CD8-positive, alpha-beta memory T cell (primary cell): ENCODE measurements around the gene SENP3. TPM values are rescaled to one million over a fixed set of nuclear protein-coding genes. Genes with fewer than 3 reads are reported as not detected.

ENCODE experiments used
- CTCF ChIA-PET: fragments of 350-600 bp; sonication (Branson Sonifier 250); formaldehyde crosslinking; loops from one replicate; lab custom pipeline; 2021; ENCODE audit warnings: antibody characterized with exemption; lab: Charles Lee
- POLR2A ChIA-PET: fragments of 350-600 bp; sonication (Branson Sonifier 250); formaldehyde crosslinking; loops from one replicate; lab custom pipeline; 2021; ENCODE audit warnings: antibody characterized with exemption; lab: Charles Lee
- DNase-seq, 5 donors: peaks; one replicate each; pipeline versions ENCODE4 v3.0.0 to v3.0.0-alpha.2; 2020 to 2022; ENCODE audit warnings: mixed read lengths in 1 of 5
- H3K27ac ChIP-seq: one replicate; pipeline ENCODE4 v1.7.0; 2013; ENCODE audit warnings: low read depth, mild to moderate bottlenecking, low read length, moderate library complexity
- H3K27me3 ChIP-seq: 2 replicates; pipeline ENCODE4 v1.7.0; 2013; ENCODE audit warnings: low read length, mild to moderate bottlenecking; ENCODE audit not compliant: insufficient read depth, poor library complexity, severe bottlenecking
- H3K36me3 ChIP-seq: 2 replicates; pipeline ENCODE4 v1.7.0; 2013; ENCODE audit warnings: mild to moderate bottlenecking, low read length, moderate library complexity; ENCODE audit not compliant: insufficient read depth
- H3K4me1 ChIP-seq: 2 replicates; pipeline ENCODE4 v1.7.0; 2013; ENCODE audit warnings: mild to moderate bottlenecking, low read length, moderate library complexity; ENCODE audit not compliant: insufficient read depth
- H3K4me3 ChIP-seq: 2 replicates; pipeline ENCODE4 v1.7.0; 2013; ENCODE audit warnings: mild to moderate bottlenecking, low read length
- H3K9me3 ChIP-seq: 2 replicates; pipeline ENCODE4 v1.7.0; 2013; ENCODE audit warnings: mild to moderate bottlenecking, low read length
- H3K27ac Mint-ChIP-seq, 8 donors: one replicate each; pipeline ENCODE4 v1.8.0; 2020 to 2021; ENCODE audit warnings: mixed read lengths in 8 of 8, mild to moderate bottlenecking in 6 of 8, inconsistent platforms in 3 of 8, moderate library complexity in 3 of 8
- H3K27me3 Mint-ChIP-seq, 2 donors: one replicate each; pipeline ENCODE4 v1.8.0; 2020 to 2021; ENCODE audit warnings: mixed read lengths in 2 of 2, mild to moderate bottlenecking in 1 of 2, moderate library complexity in 1 of 2
- H3K36me3 Mint-ChIP-seq, 3 donors: one replicate each; pipeline ENCODE4 v1.8.0; 2020 to 2021; ENCODE audit warnings: mixed read lengths in 3 of 3, inconsistent platforms in 1 of 3, mild to moderate bottlenecking in 1 of 3
- H3K4me1 Mint-ChIP-seq, 3 donors: one replicate each; pipeline ENCODE4 v1.8.0; 2020 to 2021; ENCODE audit warnings: mixed read lengths in 3 of 3, inconsistent platforms in 1 of 3, mild to moderate bottlenecking in 1 of 3
- H3K4me3 Mint-ChIP-seq, 7 donors: one replicate each; pipeline ENCODE4 v1.8.0; 2020 to 2021; ENCODE audit warnings: mixed read lengths in 7 of 7, mild to moderate bottlenecking in 6 of 7, moderate library complexity in 4 of 7, inconsistent platforms in 2 of 7
- H3K9me3 Mint-ChIP-seq, 5 donors: one replicate each; pipeline ENCODE4 v1.8.0; 2020 to 2022; ENCODE audit warnings: mixed read lengths in 5 of 5, mild to moderate bottlenecking in 3 of 5, moderate library complexity in 2 of 5, inconsistent platforms in 1 of 5
- polyA plus RNA-seq: library from polyadenylated mRNA; unstranded; fragments of 300-500 nt; fragmentation: Illumina TruSeq; gene quantifications from one replicate; pipeline ENCODE4 v1.2.3, GENCODE V29; 2021
- total RNA-seq, 2 experiments: library from RNA; stranded (reverse); gene quantifications; one replicate each; pipeline ENCODE4 v1.2.3, GENCODE V29; 2021

The SENP3 gene
- total and polyA plus RNA-seq, 3 experiments from 2014 or later = 12.0 to 121 (median 111) TPM

DNA sequence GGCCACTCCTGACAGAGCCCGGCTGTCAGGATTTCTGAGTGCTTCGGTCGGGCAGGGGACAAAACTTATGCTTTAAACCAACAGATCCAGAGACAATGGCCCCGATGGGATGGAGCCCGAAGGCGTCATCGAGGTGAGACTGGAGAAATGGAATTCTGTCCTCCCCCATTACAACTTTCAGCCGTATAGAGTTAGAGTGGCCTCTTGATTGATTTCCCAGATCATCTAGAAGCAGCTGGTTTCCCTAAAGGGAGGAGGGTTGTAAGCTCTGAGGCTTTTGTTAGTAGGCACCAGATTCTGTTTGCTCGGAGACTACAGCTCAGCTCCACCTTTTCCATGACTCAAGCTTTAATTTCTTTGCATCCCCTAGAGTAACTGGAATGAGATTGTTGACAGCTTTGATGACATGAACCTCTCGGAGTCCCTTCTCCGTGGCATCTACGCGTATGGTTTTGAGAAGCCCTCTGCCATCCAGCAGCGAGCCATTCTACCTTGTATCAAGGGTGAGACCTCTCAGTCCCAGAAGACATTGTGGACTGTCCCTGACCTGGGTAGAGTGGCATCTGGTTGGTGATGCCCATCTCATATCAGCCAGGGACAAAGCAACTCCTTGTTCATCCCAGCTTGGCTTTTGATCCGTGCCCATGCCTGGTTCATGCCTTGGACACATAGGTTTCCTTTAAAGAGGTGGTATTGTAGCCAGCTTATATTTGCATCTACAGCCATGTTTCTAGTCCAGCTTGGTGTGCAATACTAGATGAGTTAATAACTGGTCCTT is 12.6 kb downstream of the SENP3 start:
- Histone ChIP-seq H3K4me3 (peak overlapping the region; percentile 98), H3K9me3 (no peaks in the 10 kb centered on the region), H3K27ac (peak overlapping the region; percentile 99), H3K27me3 (no peaks in the 10 kb centered on the region), H3K4me1 (peaks cover 42% of the 10 kb centered on the region), H3K36me3 (peaks cover 66% of the 10 kb centered on the region)
- peaks cover 21 to 90% (median 28%) of the 10 kb centered on the region in 3 donors for H3K36me3 Mint-ChIP-seq
- peak overlapping the region; percentile 93 to 98 (median 96) for H3K4me3 Mint-ChIP-seq
- H3K27me3 Mint-ChIP-seq = peaks cover 0 to 11% of the 10 kb centered on the region in 2 donors
- peaks cover 54 to 71% (median 64%) of the 10 kb centered on the region in 3 donors for H3K4me1 Mint-ChIP-seq
- CTCF ChIA-PET = interaction anchor here (0.6 to 2.9 kb wide), 11 partner anchors 9 to 291 kb away, joined by 3 to 11 read pairs (median 5); partner anchors contain the start of genes FXR2, MPDU1, SENP3 and TMEM102
- peaks cover 0 to 4% (median 2%) of the 10 kb centered on the region in 5 donors for H3K9me3 Mint-ChIP-seq
- DNase-seq = no peak
- peak overlapping the region; percentile 65 to 99 (median 94) for H3K27ac Mint-ChIP-seq
- POLR2A ChIA-PET = interaction anchor here (0.6 to 4.1 kb wide), 13 partner anchors 10 to 245 kb away, joined by 3 to 52 read pairs (median 6); partner anchors contain the start of genes ACAP1, FXR2, MPDU1 and NEURL4

DNA sequence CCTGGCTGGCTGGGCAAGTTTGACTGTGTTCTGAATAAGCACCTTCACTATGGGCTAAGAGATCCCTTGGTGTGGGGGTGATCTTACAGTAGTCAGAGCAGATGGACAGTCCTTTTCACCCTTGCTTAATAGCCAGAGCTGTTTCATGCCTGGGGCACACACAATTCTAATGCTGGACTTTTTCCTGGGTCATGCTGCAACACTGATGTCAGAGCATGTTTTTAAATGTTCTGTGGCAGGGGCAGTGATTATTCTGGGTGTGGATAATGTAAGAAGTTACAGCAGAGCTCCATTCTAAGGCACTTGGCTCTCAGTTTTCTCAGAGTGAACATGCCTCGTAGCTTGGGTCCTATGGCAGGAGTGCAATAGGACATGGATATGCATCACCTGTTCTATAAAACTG is 13.8 kb downstream of the SENP3 start:
- peaks cover 66% of the 10 kb centered on the region for H3K36me3 ChIP-seq
- no peak for DNase-seq
- H3K4me1 ChIP-seq = peaks cover 50% of the 10 kb centered on the region
- ChIA-PET POLR2A (interaction anchor here (0.7 to 4.1 kb wide), 4 partner anchors 9 to 110 kb away, joined by 3 to 52 read pairs (median 6); partner anchors contain the start of genes FXR2 and MPDU1), CTCF (interaction anchor here (1.2 to 2.9 kb wide), 5 partner anchors 14 to 139 kb away, joined by 5 to 8 read pairs (median 6); partner anchors contain the start of genes SENP3 and TP53)
- H3K4me3 ChIP-seq = no peak overlapping the region
- peaks cover 0 to 11% of the 10 kb centered on the region in 2 donors for H3K27me3 Mint-ChIP-seq
- peaks cover 17 to 82% (median 19%) of the 10 kb centered on the region in 3 donors for H3K36me3 Mint-ChIP-seq
- peaks cover 0 to 4% (median 2%) of the 10 kb centered on the region in 5 donors for H3K9me3 Mint-ChIP-seq
- H3K27ac ChIP-seq = no peak overlapping the region
- H3K4me3 Mint-ChIP-seq = peak overlapping the region; percentile 48 to 98 (median 93)
- H3K27me3 ChIP-seq = no peaks in the 10 kb centered on the region
- H3K27ac Mint-ChIP-seq = peak overlapping the region; percentile 43 to 99 (median 91)
- H3K4me1 Mint-ChIP-seq = peaks cover 62 to 82% (median 73%) of the 10 kb centered on the region in 3 donors
- no peaks in the 10 kb centered on the region for H3K9me3 ChIP-seq

DNA sequence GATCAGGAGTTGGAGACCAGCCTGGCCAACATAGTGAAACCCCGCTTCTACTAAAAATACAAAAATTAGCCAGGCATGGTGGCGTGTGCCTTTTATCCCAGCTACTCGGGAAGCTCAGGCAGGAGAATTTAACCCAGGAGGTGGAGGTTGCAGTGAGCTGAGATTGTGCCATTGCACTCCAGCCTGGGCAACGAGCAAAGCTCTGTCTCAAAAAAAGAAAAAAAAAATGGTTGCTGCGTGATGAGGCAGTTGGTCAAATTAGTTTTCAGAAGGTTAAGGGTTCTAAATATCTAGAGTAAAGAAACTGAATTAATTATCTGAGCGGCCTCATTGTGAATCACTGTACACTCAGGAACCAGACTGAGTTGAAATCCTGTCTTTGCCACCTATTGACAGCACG is 14.2 kb downstream of the SENP3 start:
- no peaks in the 10 kb centered on the region for H3K9me3 ChIP-seq
- H3K27me3 ChIP-seq = no peaks in the 10 kb centered on the region
- POLR2A ChIA-PET = interaction anchor here (0.7 to 4.1 kb wide), 4 partner anchors 8 to 110 kb away, joined by 3 to 52 read pairs (median 6); partner anchors contain the start of genes FXR2, MPDU1 and SAT2
- H3K27ac ChIP-seq = no peak overlapping the region
- peaks cover 61% of the 10 kb centered on the region for H3K36me3 ChIP-seq
- peaks cover 50% of the 10 kb centered on the region for H3K4me1 ChIP-seq
- H3K27me3 Mint-ChIP-seq = peaks cover 0 to 11% of the 10 kb centered on the region in 2 donors
- CTCF ChIA-PET = interaction anchor here (1.2 to 2.9 kb wide), 4 partner anchors 15 to 139 kb away, joined by 5 to 6 read pairs (median 6); partner anchors contain the start of genes SENP3 and TP53
- H3K9me3 Mint-ChIP-seq = peaks cover 0 to 4% (median 2%) of the 10 kb centered on the region in 5 donors
- H3K36me3 Mint-ChIP-seq = peaks cover 17 to 77% (median 19%) of the 10 kb centered on the region in 3 donors
- no peak overlapping the region for H3K4me3 ChIP-seq
- peak overlapping the region; percentile 39 to 99 (median 84) for H3K27ac Mint-ChIP-seq
- H3K4me3 Mint-ChIP-seq = peak overlapping the region in 4 of 7 donors; percentile 75 to 98 (median 96)
- no peak for DNase-seq
- H3K4me1 Mint-ChIP-seq = peaks cover 67 to 87% (median 77%) of the 10 kb centered on the region in 3 donors

DNA sequence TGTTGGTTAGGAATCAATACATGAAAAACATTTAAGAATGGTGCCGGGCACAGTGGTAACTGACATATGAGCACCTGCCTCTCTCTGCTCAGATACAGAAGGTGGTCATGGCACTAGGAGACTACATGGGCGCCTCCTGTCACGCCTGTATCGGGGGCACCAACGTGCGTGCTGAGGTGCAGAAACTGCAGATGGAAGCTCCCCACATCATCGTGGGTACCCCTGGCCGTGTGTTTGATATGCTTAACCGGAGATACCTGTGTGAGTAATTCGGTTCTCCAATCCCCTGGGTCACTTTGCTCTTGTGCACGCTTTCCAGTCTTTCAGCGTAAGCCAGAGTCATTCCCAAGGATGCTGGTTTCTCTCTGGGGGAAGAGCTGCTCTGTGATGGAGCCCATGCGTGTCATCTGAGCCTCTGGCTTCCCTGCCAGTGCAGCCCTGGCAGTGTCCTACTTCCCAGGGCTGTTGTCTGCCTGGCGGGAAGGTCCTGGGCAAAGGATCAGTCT is 14.8 kb downstream of the SENP3 start:
- Mint-ChIP-seq H3K27me3 (peaks cover 0 to 11% of the 10 kb centered on the region in 2 donors), H3K4me1 (peaks cover 69 to 88% (median 73%) of the 10 kb centered on the region in 3 donors), H3K9me3 (peaks cover 0 to 4% (median 2%) of the 10 kb centered on the region in 5 donors), H3K4me3 (peak overlapping the region in 3 of 7 donors; percentile 31 to 97 (median 52)), H3K27ac (peak overlapping the region; percentile 39 to 99 (median 80)), H3K36me3 (peaks cover 17 to 73% (median 19%) of the 10 kb centered on the region in 3 donors)
- Histone ChIP-seq H3K27me3 (no peaks in the 10 kb centered on the region), H3K36me3 (peaks cover 57% of the 10 kb centered on the region), H3K4me3 (no peak overlapping the region), H3K27ac (no peak overlapping the region), H3K4me1 (peaks cover 50% of the 10 kb centered on the region), H3K9me3 (no peaks in the 10 kb centered on the region)
- ChIA-PET POLR2A (interaction anchor here (1.0 to 4.1 kb wide), 2 partner anchors 8 to 51 kb away, joined by 3 to 52 read pairs; partner anchors contain the start of genes MPDU1 and SAT2), CTCF (interaction anchor here (1.2 to 2.0 kb wide), 4 partner anchors 13 to 140 kb away, joined by 5 to 6 read pairs (median 6); partner anchors contain the start of genes SENP3, SOX15 and TP53)
- no peak for DNase-seq

DNA sequence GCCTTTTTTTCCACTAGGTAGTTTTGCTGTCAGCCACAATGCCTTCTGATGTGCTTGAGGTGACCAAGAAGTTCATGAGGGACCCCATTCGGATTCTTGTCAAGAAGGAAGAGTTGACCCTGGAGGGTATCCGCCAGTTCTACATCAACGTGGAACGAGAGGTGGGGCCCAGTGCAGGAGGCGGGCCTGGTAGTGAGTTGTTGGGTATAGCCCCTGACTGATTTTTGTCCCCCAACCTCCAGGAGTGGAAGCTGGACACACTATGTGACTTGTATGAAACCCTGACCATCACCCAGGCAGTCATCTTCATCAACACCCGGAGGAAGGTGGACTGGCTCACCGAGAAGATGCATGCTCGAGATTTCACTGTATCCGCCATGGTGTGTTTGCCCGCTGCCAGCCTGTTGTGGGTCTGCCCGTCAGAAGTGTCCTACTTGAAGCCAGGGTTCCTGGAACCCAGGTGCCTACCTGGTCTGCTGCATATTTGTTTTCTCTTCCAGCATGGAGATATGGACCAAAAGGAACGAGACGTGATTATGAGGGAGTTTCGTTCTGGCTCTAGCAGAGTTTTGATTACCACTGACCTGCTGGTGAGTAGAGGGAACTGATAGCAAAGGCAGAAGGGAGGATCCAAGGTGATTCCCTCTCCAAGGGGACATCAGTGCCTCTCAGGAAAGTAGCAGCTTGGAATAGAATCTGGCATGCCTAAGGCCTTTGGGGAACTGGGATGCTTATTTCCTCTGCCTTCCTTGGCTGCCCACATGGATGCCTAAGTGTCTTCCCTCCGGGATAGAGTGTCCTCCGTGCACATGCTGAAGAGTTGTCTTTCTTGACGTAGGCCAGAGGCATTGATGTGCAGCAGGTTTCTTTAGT is 15.8 kb downstream of the SENP3 start:
- Histone ChIP-seq H3K4me3 (no peak overlapping the region), H3K27ac (no peak overlapping the region), H3K4me1 (peaks cover 48% of the 10 kb centered on the region), H3K36me3 (peaks cover 57% of the 10 kb centered on the region), H3K9me3 (no peaks in the 10 kb centered on the region), H3K27me3 (no peaks in the 10 kb centered on the region)
- Mint-ChIP-seq H3K27ac (peak overlapping the region; percentile 39 to 96 (median 82)), H3K27me3 (peaks cover 0 to 11% of the 10 kb centered on the region in 2 donors), H3K4me1 (peaks cover 68 to 87% (median 71%) of the 10 kb centered on the region in 3 donors), H3K4me3 (peak overlapping the region in 1 of 7 donors; percentile 97), H3K9me3 (peaks cover 0 to 4% (median 2%) of the 10 kb centered on the region in 5 donors), H3K36me3 (peaks cover 17 to 69% (median 19%) of the 10 kb centered on the region in 3 donors)
- POLR2A ChIA-PET = interaction anchor here (0.6 kb wide), 1 partner anchor 620 kb away, joined by 3 read pairs; no protein-coding TSS in a partner anchor
- DNase-seq = no peak
- CTCF ChIA-PET = interaction anchor here (1.5 kb wide), 1 partner anchor 12 kb away, joined by 6 read pairs; the partner anchor contains the start of gene SOX15

DNA sequence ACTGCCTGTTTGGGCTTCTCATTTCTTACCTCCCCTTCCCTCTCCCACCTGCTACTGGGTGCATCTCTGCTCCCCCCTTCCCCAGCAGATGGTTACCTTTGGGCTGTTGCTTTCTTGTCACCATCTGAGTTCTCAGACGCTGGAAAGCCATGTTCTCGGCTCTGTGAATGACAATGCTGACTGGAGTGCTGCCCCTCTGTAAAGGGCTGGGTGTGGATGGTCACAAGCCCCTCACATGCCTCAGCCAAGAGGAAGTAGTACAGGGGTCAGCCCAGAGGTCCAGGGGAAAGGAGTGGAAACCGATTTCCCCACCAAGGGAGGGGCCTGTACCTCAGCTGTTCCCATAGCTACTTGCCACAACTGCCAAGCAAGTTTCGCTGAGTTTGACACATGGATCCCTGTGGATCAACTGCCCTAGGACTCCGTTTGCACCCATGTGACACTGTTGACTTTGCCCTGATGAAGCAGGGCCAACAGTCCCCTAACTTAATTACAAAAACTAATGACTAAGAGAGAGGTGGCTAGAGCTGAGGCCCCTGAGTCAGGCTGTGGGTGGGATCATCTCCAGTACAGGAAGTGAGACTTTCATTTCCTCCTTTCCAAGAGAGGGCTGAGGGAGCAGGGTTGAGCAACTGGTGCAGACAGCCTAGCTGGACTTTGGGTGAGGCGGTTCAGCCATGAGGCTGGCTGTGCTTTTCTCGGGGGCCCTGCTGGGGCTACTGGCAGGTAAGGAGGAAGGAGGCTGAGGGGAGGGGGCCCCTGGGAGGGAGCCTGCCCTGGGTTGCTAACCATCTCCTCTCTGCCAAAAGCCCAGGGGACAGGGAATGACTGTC is 17.5 kb downstream of the SENP3 start, which contains the start of gene CD68:
TSS of gene CD68 (plus strand) at position 638 of the 833 bp plus-strand sequence. CDS start at position 678, 40 bp downstream.
- DNase-seq = peak in 4 of 5 donors; percentile 27 to 64 (median 36)
- peaks cover 0 to 4% of the 10 kb centered on the region in 2 donors for H3K27me3 Mint-ChIP-seq
- Histone ChIP-seq H3K4me1 (peaks cover 55% of the 10 kb centered on the region), H3K9me3 (no peaks in the 10 kb centered on the region), H3K27me3 (no peaks in the 10 kb centered on the region), H3K27ac (peak within 1 kb of the TSS; percentile 53), H3K36me3 (peaks cover 48% of the 10 kb centered on the region), H3K4me3 (peak within 1 kb of the TSS; percentile 13)
- peaks cover 73 to 90% (median 78%) of the 10 kb centered on the region in 3 donors for H3K4me1 Mint-ChIP-seq
- ChIA-PET CTCF (interaction anchor here (0.7 to 2.0 kb wide), 2 partner anchors 10 to 143 kb away, joined by 3 to 6 read pairs; no protein-coding TSS in a partner anchor), POLR2A (interaction anchor here (1.2 to 2.0 kb wide), 4 partner anchors 9 to 107 kb away, joined by 3 to 7 read pairs (median 5); partner anchors contain the start of genes FXR2 and SENP3)
- peak within 1 kb of the TSS in 6 of 7 donors; percentile 27 to 85 (median 56) for H3K4me3 Mint-ChIP-seq
- H3K36me3 Mint-ChIP-seq = peaks cover 17 to 62% (median 18%) of the 10 kb centered on the region in 3 donors
- H3K27ac Mint-ChIP-seq = peak within 1 kb of the TSS; percentile 81 to 96 (median 88)
- H3K9me3 Mint-ChIP-seq = no peaks in the 10 kb centered on the region
